Ramos (cell line): Measurements from ENCODE around the gene POMC.
"Not testable (repeated sequence)": the region's sequence is repeated elsewhere in the genome, so short reads cannot be mapped to it uniquely, and the experiment has no call there.

Source experiments
- in situ Hi-C: fragments of 300-500 bp; cut with MboI; formaldehyde crosslinking; loops from one replicate; pipeline ENCODE4 v1.14.3; 2022; ENCODE audit warnings: low sequenced_read_pairs; ENCODE audit not compliant: unreplicated experiment

Gene POMC

DNA sequence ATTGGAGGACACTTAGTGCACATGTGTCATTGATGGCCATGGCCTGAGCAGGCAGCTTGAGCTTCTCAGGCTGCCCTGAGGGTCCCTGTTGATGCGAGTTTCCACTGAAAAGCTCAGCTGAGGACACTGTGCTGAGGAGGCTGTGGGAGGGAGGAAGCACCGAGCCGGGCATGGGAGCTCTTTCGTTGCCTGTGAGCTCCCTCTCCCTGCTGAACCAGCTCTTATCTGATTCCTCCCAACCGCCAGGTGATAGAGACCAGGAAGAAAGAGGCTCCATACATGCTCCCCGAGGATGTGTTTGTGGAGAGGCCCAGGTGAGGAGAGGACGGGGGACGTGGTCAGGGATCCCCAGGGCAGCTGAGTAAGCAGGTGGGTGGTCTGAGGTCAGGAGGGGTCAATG is 27.3 kb downstream of the POMC start:
- in situ Hi-C loops = no loop called here

DNA sequence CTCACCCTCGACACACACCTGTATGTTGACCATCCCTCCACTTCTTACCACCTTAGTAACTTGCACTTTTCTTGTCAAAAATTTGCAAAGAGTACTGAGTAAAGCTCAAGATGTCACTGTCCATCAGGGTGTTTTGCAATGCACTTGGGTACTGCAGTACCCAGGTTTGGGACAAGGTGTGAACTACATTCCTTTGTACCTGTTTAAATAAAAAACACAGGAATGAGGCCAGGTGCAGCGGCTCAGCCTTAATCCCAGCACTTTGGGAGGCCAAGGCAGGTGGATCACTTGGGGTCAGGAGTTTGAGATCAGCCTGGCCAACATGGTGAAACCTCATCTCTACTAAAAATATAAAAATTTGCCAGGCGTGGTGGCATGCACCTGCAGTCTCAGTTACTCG is 27.8 kb downstream of the POMC start:
- in situ Hi-C loops = not testable (repeated sequence)

DNA sequence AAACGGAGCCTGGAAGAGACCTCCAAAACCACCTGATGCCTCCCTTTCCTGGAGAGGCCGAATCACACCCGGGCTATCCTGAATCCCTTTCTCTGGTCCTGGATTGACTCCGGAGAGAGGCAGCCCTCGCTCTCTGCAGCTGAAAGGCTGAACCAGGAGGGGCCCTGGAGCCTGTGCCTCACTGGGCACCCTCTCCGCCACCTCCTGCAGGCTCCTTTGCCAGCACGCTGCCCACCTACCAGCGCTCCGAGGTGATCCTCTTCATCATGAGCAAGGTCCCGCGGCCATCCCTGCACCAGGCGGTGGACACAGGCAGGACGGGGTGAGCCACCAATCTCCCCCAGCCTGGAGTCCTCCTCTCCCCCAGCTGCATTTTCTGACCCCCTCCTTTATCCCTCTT is 35.7 kb downstream of the POMC start:
- in situ Hi-C loops = loop anchor here (5.0 to 10.0 kb wide), 2 partner anchors 155 to 728 kb away; no protein-coding TSS in a partner anchor

DNA sequence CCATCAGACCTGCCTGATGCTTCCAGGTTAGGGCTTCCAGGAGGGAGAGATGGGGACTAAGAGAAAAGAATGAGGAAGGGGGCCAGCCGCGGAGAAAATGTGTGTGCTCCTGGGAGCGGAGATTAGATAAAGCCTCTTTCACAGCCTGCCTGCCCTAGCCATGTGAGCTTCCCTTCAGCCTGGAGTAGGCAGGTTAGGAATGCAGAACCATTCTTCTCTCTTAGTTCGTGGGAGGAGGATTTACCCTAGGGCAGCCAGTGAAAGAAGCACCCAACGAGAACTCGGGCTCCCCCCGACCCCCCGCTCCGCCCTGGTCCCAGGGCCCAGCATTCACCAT is 36.1 kb downstream of the POMC start:
- in situ Hi-C loops = loop anchor here (5.0 to 10.0 kb wide), 2 partner anchors 155 to 727 kb away; no protein-coding TSS in a partner anchor

DNA sequence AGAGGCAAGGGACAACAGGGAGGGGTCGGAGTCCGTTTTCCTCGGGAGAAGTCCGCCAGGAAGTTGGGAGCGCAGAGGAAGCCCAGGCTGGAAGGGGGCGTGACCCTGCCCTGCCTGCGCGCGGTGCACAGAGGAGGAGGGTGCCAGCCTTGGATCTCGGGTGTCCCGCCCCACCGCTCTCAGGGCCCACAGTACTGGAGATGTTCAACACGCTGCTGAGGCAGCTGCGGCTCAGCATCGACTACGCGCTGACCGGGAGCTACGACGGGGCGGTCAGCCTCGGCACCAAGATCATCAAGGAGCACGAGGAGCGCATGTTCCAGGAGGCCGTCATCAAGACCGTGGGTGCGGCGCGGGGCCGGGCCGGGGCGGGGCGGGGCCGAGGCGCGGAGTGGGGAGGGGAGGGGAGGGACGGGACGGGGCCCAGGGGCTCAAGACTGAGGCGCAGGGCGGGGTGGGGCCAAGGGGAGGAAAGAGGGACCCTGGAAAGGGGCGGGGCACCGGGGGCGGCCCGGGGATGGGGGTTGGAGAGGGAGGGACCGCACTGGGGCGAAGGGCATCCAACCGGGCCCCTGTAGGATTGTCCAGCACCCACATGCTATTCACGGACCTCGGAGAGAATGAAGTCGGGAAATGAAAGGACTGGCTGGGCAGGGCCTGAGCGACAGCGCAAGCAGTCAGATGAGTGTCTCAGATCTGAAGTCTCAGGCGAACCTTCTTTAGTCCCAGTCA is 36.6 kb downstream of the POMC start:
- in situ Hi-C loops = loop anchor here (5.0 to 10.0 kb wide), 2 partner anchors 154 to 727 kb away; no protein-coding TSS in a partner anchor

DNA sequence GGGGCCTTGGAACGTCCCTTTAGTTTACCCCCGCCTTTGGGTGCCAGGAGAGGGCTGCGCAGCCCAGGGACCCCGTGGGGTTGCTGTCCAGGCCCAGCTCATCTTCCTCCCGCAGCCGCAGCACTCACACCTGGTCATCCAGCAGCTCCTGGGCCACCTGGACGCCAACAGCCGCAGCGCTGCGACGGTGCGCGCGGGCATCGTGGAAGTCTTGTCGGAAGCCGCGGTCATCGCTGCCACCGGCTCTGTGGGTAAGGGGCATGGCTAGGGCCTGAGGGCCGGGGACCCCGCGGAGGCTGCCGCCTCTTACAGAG is 37.2 kb downstream of the POMC start:
- in situ Hi-C loops = loop anchor here (5.0 to 10.0 kb wide), 2 partner anchors 154 to 726 kb away; no protein-coding TSS in a partner anchor

DNA sequence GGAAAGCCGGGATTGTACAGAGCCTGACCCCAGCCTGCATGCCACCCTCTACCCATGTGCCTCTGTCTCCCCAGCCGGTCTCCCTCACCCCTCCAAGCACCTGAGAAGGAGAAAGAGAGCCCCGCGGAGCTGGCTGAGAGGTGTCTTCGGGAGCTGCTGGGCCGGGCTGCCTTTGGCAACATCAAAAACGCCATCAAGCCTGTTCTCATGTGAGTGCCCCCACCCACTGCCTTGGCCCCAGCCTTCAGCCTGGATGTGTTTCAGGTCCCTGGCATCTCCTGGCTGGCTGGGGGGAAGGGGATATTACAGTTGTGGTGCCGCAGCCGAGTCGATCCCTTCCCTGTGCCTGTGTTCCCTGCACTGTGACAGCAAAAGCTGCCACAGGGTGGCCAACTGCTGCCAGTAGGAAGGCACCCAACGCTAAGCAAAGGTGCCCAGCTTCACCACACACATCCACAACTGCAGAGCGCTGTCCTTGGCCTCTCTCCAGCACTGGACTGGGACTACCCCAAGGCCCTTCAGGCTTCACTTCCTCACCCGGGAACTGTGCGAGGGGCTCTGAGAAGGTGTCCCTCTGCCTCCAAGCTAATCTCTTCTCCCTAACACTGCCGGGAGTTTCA is 38.4 kb downstream of the POMC start:
- in situ Hi-C loops = loop anchor here (5.0 to 10.0 kb wide), 2 partner anchors 153 to 725 kb away; no protein-coding TSS in a partner anchor

DNA sequence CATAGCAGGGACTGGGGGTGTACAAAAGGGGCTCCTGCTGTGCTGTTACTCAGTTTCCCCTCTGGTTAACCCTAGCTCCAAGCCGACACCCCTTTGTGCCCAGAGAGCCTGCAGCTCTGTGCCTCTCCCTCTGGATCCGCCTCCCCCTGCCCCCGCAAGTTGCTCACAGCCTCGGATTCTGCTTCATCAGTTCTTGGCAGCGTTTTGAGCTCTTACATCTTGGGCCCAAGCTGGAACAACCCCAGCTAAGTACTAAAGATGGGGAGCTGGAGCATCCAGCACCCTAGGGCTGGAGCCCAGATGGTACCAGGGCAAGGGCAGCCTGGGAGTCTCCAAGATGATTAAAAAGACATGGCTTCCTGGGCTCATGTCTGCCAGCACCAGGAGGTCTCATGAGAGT is 40.7 kb downstream of the POMC start:
- in situ Hi-C loops = no loop called here

DNA sequence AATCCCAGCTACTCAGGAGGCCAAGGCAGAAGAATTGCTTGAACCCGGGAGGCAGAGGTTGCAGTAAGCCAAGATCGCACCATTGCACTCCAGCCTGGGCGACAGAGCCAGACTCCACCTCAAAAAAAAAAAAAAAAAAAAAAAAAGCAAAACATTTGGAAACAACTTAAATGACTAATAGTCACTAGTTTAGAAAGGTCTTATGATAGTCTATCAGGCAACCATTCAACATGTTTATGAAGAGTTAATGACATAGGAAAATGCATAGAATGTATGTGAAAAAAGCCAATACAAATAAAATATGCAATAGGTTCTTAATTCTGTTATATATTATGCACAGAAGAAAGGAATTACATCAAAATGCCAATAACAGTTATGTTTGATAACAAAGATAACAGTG is 41.3 kb downstream of the POMC start:
- in situ Hi-C loops = not testable (repeated sequence)

DNA sequence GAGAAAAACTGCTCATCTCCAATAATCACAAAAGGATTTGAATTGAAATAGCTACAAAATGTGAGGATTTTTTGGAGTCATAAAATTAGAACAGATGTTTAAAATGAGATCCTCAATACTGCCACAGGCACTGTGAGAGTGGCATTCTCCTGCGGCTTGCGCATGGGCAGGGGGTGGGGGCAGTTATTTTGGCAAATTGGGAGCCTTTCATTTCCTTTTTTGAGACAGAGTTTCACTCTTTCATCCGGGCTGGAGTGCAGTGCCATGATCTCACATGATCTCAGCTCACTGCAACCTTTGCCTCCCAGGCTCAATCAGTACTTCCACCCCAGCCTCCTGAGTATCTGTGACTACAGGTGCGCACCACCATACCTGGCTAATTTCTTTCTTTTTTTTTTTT is 42.4 kb downstream of the POMC start:
- in situ Hi-C loops = no loop called here

DNA sequence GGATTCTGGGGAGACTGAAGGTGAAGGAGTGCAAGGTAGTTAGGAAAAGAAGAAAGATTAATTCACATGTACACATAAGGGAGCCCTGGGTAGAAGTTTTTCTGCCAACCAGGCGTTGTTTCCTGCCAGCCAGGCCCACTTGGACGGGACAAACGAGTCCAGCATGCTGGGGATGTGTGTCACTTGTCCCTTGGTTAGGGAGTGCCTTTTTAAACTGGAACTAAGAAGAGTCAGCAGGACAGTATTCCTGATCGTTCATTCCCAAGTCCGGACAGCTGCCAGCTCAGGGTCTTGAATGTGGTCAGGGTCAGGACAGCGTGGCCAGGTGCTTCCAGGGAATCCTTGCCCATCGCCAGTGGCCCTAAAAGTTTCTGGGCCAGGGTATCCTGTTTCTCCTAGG is 43.2 kb downstream of the POMC start:
- in situ Hi-C loops = no loop called here

DNA sequence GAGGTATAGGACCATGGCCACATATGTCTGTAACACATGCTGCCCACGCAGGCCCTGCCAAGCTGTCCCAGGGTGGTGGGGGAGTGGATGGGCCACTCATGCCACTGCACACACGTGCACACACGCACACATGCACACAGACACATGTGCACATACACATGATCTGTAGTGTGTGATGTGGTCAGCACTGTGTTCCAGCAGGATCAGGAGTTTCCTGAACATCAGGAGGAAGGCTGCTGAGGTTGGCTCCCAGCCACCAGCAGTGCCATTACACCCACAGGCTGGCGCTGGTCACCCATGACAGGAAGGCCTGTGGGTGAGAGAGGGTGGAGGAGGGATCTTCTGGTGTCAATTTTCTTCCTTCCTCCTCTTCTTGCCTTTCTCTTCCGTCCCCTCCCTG is 44.7 kb downstream of the POMC start:
- in situ Hi-C loops = no loop called here

DNA sequence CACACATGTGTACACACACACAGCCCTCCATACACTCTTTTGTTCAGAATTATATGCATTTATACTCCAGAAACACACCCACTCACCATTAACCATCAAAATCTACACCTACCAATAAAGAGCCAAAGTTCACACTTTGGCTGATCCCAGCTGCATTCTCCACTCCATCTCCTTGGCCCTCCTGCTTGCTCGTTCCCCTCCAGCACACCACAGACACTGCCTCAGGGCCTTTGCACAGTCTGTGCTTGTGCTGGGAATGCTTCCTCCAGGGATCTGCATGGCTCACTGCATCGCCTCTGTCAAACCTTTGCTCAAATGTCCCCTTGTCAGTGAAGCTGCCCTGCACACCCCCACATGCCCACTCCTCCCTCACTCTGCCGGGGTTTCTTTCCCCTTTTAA is 46.0 kb downstream of the POMC start:
- in situ Hi-C loops = no loop called here

DNA sequence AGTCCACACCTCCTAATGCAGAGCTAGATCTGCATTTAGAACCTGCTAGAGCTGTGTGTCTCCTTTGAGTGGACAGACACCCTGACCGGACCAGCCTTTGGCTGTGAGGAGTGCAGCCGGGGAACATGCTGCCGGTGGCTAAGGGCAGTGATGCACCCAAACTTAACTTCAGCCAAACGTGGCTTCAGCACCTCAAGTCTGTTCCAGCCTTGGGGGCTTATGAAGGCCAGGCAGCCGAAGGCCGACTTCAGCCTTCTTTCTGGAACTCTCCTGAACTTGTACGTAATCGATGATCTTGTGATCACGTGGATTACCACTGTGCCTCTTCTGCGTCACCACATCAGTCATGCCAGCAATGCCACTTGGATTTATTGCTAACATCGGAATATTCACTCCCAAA is 49.1 kb downstream of the POMC start:
- in situ Hi-C loops = no loop called here

DNA sequence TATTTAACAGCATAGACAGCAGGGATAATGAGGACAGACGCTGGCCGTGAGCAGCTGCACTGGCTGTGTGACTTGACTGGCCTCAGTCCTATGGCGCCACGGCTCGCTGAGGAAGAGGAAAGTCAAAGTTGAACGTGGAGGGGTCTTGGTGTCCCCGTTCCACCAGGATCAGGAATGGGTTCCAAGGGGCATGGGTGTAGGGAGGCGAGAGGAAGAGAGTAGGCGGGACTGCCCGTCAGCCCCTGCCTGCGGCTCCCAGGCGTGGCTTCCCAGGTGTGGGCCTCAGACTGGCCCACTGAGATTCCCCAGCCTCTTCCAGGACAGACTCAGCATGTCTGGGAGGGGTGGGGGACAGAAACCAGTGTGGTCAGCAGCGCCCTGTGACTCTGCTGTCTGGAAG is 51.4 kb downstream of the POMC start:
- in situ Hi-C loops = no loop called here

DNA sequence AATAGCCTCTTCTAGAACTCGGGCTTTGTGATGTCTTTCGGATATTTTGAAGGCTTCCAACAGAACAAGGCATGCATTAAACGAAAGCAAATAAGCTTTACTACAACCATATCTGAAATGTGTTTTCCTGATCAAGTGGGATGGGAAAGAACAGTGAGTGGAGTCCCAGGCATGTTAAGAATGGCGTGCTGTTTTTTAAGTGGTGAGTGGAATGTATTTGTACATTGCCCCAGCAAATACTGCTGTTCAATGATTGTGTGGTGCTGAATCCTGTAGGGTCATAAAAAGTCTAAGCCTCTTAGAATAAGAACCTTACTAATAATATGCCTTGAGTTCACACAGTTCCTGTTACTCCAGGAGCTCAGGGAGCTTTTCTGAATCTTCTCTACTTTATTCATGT is 52.5 kb downstream of the POMC start:
- in situ Hi-C loops = no loop called here

DNA sequence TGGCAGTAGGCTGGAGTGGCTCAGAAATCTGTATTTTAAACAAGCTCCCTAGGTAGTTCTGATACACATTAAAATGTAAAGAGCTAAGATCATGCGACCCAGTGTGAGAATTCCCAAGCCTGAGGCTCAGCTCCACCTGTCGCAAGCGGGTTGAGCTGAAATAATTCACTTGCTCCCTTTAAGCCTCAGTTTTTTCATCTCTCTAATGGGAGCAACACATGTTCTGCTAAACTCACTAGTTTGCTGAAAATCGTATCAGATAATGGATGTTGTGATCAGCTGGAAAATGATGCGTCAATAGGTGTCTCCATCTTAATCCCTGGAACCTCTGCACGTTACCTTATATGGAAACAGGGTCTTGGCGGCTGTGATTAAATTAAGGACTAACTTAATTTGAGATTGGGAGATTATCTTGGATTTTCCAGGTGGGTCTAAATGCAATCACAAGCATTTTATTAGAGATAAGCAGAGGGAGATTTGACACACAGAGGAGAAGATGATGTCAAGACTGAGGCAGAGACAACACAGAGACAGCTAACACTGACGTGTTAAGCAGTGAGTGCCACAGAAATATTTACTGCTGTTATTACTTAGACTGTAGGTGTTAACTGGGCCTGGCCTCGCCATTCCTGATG is 53.0 kb downstream of the POMC start:
- in situ Hi-C loops = no loop called here

DNA sequence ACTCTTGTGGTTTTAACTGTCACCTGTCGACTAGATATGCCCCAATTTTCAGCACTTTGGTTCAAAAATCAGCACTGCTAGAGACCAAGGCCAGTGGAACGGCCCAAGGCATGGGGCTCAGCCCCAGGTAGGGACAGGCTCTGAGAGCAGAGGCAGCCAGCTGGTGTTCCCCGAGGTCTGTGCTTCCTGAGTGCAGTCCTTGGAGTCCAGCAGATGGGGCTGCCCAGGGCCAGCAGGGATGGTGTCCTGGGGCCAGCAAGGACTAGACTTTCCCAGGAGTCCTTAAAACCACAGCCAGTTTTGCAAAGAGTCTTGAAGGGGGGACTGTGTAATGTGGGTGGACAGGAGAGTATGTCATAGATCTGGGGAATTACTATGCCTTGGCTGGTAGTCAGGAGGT is 56.3 kb downstream of the POMC start:
- in situ Hi-C loops = no loop called here
